Amniotic stem cell (primary cell): ENCODE data around the gene COPE.

Source experiments
- DNase-seq: peaks from one replicate; lab custom pipeline; 2025; lab: John Stamatoyannopoulos, UW

The COPE gene

GRCh38 chr19:18866800-18867123, 52.4 kb downstream of the COPE start:
- no peak for DNase-seq

GRCh38 chr19:18865973-18866799, 53.0 kb downstream of the COPE start:
- DNase-seq = no peak

GRCh38 chr19:18865106-18865972, 53.8 kb downstream of the COPE start:
- no peak for DNase-seq

- DNase-seq = no peak
Measured at GRCh38 chr19:18863843-18864362, 55.3 kb downstream of the COPE start.

- DNase-seq = no peak
Measured at GRCh38 chr19:18862976-18863842, 56.0 kb downstream of the COPE start.

- DNase-seq = no peak
Measured at GRCh38 chr19:18861917-18862316, 57.3 kb downstream of the COPE start.

- no peak for DNase-seq
Measured at GRCh38 chr19:18861235-18861634, 58.0 kb downstream of the COPE start.

- DNase-seq = no peak
Measured at GRCh38 chr19:18860725-18861124, 58.5 kb downstream of the COPE start.

- no peak for DNase-seq
Measured at GRCh38 chr19:18860302-18860700, 58.9 kb downstream of the COPE start.

GRCh38 chr19:18859676-18860301, 59.4 kb downstream of the COPE start:
- no peak for DNase-seq

GRCh38 chr19:18858906-18859646, 60.1 kb downstream of the COPE start:
- DNase-seq = no peak

- DNase-seq = no peak
Measured at GRCh38 chr19:18857223-18857622, 62.0 kb downstream of the COPE start.

- no peak for DNase-seq
Measured at GRCh38 chr19:18856385-18857126, 62.6 kb downstream of the COPE start.

- no peak for DNase-seq
Measured at GRCh38 chr19:18855647-18856384, 63.4 kb downstream of the COPE start.

GRCh38 chr19:18854982-18855381, 64.2 kb downstream of the COPE start:
- no peak for DNase-seq

- no peak for DNase-seq
Measured at GRCh38 chr19:18853755-18854427, 65.3 kb downstream of the COPE start.

GRCh38 chr19:18852648-18853047, 66.5 kb downstream of the COPE start:
- no peak for DNase-seq

- no peak for DNase-seq
Measured at GRCh38 chr19:18851673-18852325, 67.4 kb downstream of the COPE start.
